ENCODE data around the gene ALG8.
"Not testable (repeated sequence)": the region's sequence is repeated elsewhere in the genome, so short reads cannot be mapped to it uniquely, and the experiment has no call there.

The ALG8 gene

DNA sequence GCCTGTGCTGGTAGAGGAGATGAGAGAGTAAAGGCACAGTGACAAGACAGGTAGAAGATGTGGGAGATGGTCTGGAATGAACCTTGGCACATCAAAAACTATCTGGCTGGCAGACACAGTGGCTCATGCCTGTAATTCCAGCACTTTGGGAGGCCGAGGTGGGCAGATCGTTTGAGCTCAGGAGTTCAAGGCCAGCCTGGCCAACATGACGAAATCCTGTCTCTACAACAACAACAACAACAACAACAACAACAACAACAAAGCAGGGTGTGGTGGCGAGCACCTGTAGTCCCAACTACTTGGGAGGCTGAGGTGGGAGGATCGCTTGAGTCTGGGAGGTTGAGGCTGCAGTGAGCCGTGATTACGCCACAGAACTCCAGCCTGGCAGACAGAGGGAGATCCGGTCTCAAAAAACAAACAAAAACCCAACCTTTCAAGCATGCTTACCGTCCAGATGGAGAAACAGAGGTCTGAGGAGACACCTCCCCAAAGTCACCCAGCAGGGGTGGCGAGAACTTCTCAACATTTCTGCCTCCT lies 37.2 kb upstream of the ALG8 start:
- H3K9me3 ChIP-seq (ENCODE audit: control insufficient read depth, low read length): no peaks in the 10 kb centered on the region
- no peak overlapping the region for H2AFZ ChIP-seq (ENCODE audit: low read depth, low read length)
- no peak overlapping the region for H3K27ac ChIP-seq (ENCODE audit: low read length, poor library complexity, severe bottlenecking)
- peaks cover 41 to 58% of the 10 kb centered on the region in 2 experiments for H3K36me3 ChIP-seq (ENCODE audit: control insufficient read depth in 1 of 2, insufficient read depth in 2 of 2, low read depth in 1 of 2, low read length in 2 of 2)
- H3K4ac ChIP-seq (ENCODE audit: low read depth in 1 of 2, low read length in 2 of 2): no peak overlapping the region
- H3K4me1 ChIP-seq (ENCODE audit: control insufficient read depth, insufficient read depth, low read depth, low read length): peaks cover 6% of the 10 kb centered on the region
- no peak overlapping the region for H3K18ac ChIP-seq (ENCODE audit: low read depth in 1 of 2, low read length in 2 of 2)
- no peak overlapping the region for H4K91ac ChIP-seq (ENCODE audit: low read length)
- no peak overlapping the region for H3K14ac ChIP-seq (ENCODE audit: low read length in 2 of 2)
- H2AK5ac ChIP-seq (ENCODE audit: low read length, severe bottlenecking): no peak overlapping the region
- H3K4me2 ChIP-seq (ENCODE audit: low read length, poor library complexity, severe bottlenecking): no peak overlapping the region
- H2BK120ac ChIP-seq (ENCODE audit: low read depth, low read length): no peak overlapping the region
- no peak for DNase-seq
- H3K23ac ChIP-seq (ENCODE audit: low read length in 2 of 2): no peak overlapping the region
- no peak overlapping the region for H3K4me3 ChIP-seq (ENCODE audit: insufficient read depth in 1 of 2, low read depth in 1 of 2, low read length in 2 of 2)
- H2BK12ac ChIP-seq (ENCODE audit: low read length in 2 of 2): no peak overlapping the region
- H3K79me1 ChIP-seq (replicated peaks; ENCODE audit: low read length, poor library complexity, severe bottlenecking): peaks cover 35% of the 10 kb centered on the region
- no peaks in the 10 kb centered on the region for H3K27me3 ChIP-seq (ENCODE audit: control insufficient read depth in 1 of 2, insufficient read depth in 1 of 2, low read length in 2 of 2)
- 96% methylated on average over 7 of the region's 10 CpGs for WGBS
- H2BK15ac ChIP-seq (ENCODE audit: low read depth, poor library complexity, severe bottlenecking): no peak overlapping the region
- no peak overlapping the region for H2BK5ac ChIP-seq (ENCODE audit: low read depth, low read length, poor library complexity, severe bottlenecking)
- no peak overlapping the region for H4K8ac ChIP-seq (ENCODE audit: low read length)
- no peak overlapping the region for H3K9ac ChIP-seq (ENCODE audit: low read length)

GRCh38 chr11:78175862-78176261 lies 36.4 kb upstream of the ALG8 start:
- not testable (repeated sequence) for H3K4ac ChIP-seq (ENCODE audit: low read depth in 1 of 2, low read length in 2 of 2); H2AFZ ChIP-seq (ENCODE audit: low read depth, low read length); H3K18ac ChIP-seq (ENCODE audit: low read depth in 1 of 2, low read length in 2 of 2); DNase-seq; H3K9ac ChIP-seq (ENCODE audit: low read length); H3K27me3 ChIP-seq (ENCODE audit: control insufficient read depth in 1 of 2, insufficient read depth in 1 of 2, low read length in 2 of 2); H3K23ac ChIP-seq (ENCODE audit: low read length in 2 of 2); H4K91ac ChIP-seq (ENCODE audit: low read length); H3K9me3 ChIP-seq (ENCODE audit: control insufficient read depth, low read length); H3K14ac ChIP-seq (ENCODE audit: low read length in 2 of 2); H2AK5ac ChIP-seq (ENCODE audit: low read length, severe bottlenecking); H2BK15ac ChIP-seq (ENCODE audit: low read depth, poor library complexity, severe bottlenecking); H3K4me2 ChIP-seq (ENCODE audit: low read length, poor library complexity, severe bottlenecking); H2BK120ac ChIP-seq (ENCODE audit: low read depth, low read length); H3K4me3 ChIP-seq (ENCODE audit: insufficient read depth in 1 of 2, low read depth in 1 of 2, low read length in 2 of 2); H3K4me1 ChIP-seq (ENCODE audit: control insufficient read depth, insufficient read depth, low read depth, low read length); H2BK12ac ChIP-seq (ENCODE audit: low read length in 2 of 2); H3K27ac ChIP-seq (ENCODE audit: low read length, poor library complexity, severe bottlenecking); H2BK5ac ChIP-seq (ENCODE audit: low read depth, low read length, poor library complexity, severe bottlenecking)
- Histone ChIP-seq H3K79me1 (replicated peaks; ENCODE audit: low read length, poor library complexity, severe bottlenecking) (peaks cover 35% of the 10 kb centered on the region), H4K8ac (ENCODE audit: low read length) (peak overlapping the region; percentile 31), H3K36me3 (ENCODE audit: control insufficient read depth in 1 of 2, insufficient read depth in 2 of 2, low read depth in 1 of 2, low read length in 2 of 2) (peaks cover 42 to 59% of the 10 kb centered on the region in 2 experiments)
- 100% methylated on average over 2 of the region's 3 CpGs for WGBS

DNA sequence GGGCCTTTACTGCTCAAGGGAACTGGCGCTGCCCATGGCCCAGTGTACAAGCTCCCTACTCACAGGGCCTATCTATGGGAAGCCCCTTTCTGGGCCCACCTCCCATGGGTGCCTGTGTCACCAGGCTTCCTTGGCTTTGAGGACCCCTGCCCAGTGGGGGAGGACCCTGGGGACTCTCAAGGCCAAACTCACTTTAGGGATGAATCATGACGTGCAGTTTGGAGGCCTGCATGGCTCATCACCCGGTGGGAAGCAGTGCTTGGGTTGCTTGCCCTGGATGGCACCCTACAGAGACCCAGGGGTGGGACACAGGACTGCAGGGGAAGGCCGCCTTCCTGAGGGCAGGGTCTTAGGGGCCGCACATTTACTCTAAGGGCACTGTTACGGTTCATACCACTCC lies 32.5 kb upstream of the ALG8 start:
- no peak overlapping the region for H3K4me2 ChIP-seq (ENCODE audit: low read length, poor library complexity, severe bottlenecking)
- H3K27ac ChIP-seq (ENCODE audit: low read length, poor library complexity, severe bottlenecking): no peak overlapping the region
- H3K9ac ChIP-seq (ENCODE audit: low read length): no peak overlapping the region
- no peak for DNase-seq
- no peak overlapping the region for H3K4ac ChIP-seq (ENCODE audit: low read depth in 1 of 2, low read length in 2 of 2)
- peaks cover 44 to 54% of the 10 kb centered on the region in 2 experiments for H3K36me3 ChIP-seq (ENCODE audit: control insufficient read depth in 1 of 2, insufficient read depth in 2 of 2, low read depth in 1 of 2, low read length in 2 of 2)
- WGBS: 98% methylated on average over 6 of the region's 6 CpGs
- H3K18ac ChIP-seq (ENCODE audit: low read depth in 1 of 2, low read length in 2 of 2): no peak overlapping the region
- H3K23ac ChIP-seq (ENCODE audit: low read length in 2 of 2): no peak overlapping the region
- H3K27me3 ChIP-seq (ENCODE audit: control insufficient read depth in 1 of 2, insufficient read depth in 1 of 2, low read length in 2 of 2): no peaks in the 10 kb centered on the region
- H3K4me3 ChIP-seq (ENCODE audit: insufficient read depth in 1 of 2, low read depth in 1 of 2, low read length in 2 of 2): no peak overlapping the region
- no peaks in the 10 kb centered on the region for H3K9me3 ChIP-seq (ENCODE audit: control insufficient read depth, low read length)
- H2BK12ac ChIP-seq (ENCODE audit: low read length in 2 of 2): no peak overlapping the region
- no peak overlapping the region for H2AK5ac ChIP-seq (ENCODE audit: low read length, severe bottlenecking)
- no peak overlapping the region for H3K14ac ChIP-seq (ENCODE audit: low read length in 2 of 2)
- H3K4me1 ChIP-seq (ENCODE audit: control insufficient read depth, insufficient read depth, low read depth, low read length): peaks cover 6% of the 10 kb centered on the region
- no peak overlapping the region for H2AFZ ChIP-seq (ENCODE audit: low read depth, low read length)
- H4K8ac ChIP-seq (ENCODE audit: low read length): no peak overlapping the region
- no peak overlapping the region for H2BK5ac ChIP-seq (ENCODE audit: low read depth, low read length, poor library complexity, severe bottlenecking)
- no peak overlapping the region for H2BK120ac ChIP-seq (ENCODE audit: low read depth, low read length)
- H2BK15ac ChIP-seq (ENCODE audit: low read depth, poor library complexity, severe bottlenecking): no peak overlapping the region
- H4K91ac ChIP-seq (ENCODE audit: low read length): no peak overlapping the region
- peaks cover 15% of the 10 kb centered on the region for H3K79me1 ChIP-seq (replicated peaks; ENCODE audit: low read length, poor library complexity, severe bottlenecking)

DNA sequence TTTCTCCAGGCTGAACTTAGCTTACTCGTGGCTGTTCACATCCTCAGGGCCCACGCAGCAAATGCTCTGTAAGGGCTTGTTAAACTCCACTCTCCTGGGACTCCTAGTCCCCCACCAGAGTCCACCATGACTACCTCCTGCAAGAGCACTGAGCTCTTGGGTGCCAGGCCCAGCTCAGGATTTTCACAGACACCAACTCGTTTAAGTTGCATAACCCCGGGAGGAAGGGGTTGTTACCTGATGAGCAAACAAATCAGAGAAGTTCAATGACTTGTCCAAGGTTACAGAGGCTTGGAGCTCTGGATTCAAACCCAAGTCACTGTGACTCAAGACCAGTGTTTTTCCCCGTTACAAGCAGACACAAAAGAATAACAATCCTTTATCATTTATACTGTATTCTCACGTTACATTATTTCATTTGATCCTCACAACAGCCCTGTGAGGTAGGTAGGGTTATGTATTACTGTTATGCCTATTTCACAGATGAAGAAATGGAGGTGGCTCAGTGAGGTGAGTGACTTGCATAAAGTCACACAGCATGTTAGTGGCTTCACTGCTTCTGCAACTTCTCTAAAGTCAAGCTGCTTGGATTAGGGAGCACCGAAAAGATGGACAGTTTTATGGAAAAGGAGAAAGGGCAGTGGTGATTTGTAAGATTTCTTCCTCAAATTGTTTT lies 31.6 kb upstream of the ALG8 start:
- Histone ChIP-seq H3K23ac (ENCODE audit: low read length in 2 of 2) (no peak overlapping the region), H3K4ac (ENCODE audit: low read depth in 1 of 2, low read length in 2 of 2) (no peak overlapping the region), H3K4me1 (ENCODE audit: control insufficient read depth, insufficient read depth, low read depth, low read length) (peaks cover 6% of the 10 kb centered on the region), H3K79me1 (replicated peaks; ENCODE audit: low read length, poor library complexity, severe bottlenecking) (peaks cover 9% of the 10 kb centered on the region), H4K91ac (ENCODE audit: low read length) (no peak overlapping the region), H3K14ac (ENCODE audit: low read length in 2 of 2) (no peak overlapping the region), H3K27me3 (ENCODE audit: control insufficient read depth in 1 of 2, insufficient read depth in 1 of 2, low read length in 2 of 2) (no peaks in the 10 kb centered on the region), H2BK12ac (ENCODE audit: low read length in 2 of 2) (no peak overlapping the region), H3K27ac (ENCODE audit: low read length, poor library complexity, severe bottlenecking) (no peak overlapping the region), H3K4me2 (ENCODE audit: low read length, poor library complexity, severe bottlenecking) (no peak overlapping the region), H3K9me3 (ENCODE audit: control insufficient read depth, low read length) (no peaks in the 10 kb centered on the region), H2AFZ (ENCODE audit: low read depth, low read length) (no peak overlapping the region), H2BK120ac (ENCODE audit: low read depth, low read length) (no peak overlapping the region), H2BK15ac (ENCODE audit: low read depth, poor library complexity, severe bottlenecking) (no peak overlapping the region), H3K9ac (ENCODE audit: low read length) (no peak overlapping the region), H2BK5ac (ENCODE audit: low read depth, low read length, poor library complexity, severe bottlenecking) (no peak overlapping the region), H4K8ac (ENCODE audit: low read length) (no peak overlapping the region), H3K36me3 (ENCODE audit: control insufficient read depth in 1 of 2, insufficient read depth in 2 of 2, low read depth in 1 of 2, low read length in 2 of 2) (peaks cover 35 to 45% of the 10 kb centered on the region in 2 experiments), H2AK5ac (ENCODE audit: low read length, severe bottlenecking) (no peak overlapping the region), H3K4me3 (ENCODE audit: insufficient read depth in 1 of 2, low read depth in 1 of 2, low read length in 2 of 2) (no peak overlapping the region), H3K18ac (ENCODE audit: low read depth in 1 of 2, low read length in 2 of 2) (no peak overlapping the region)
- no peak for DNase-seq
- WGBS: 87% methylated on average over 5 of the region's 7 CpGs

Measured in mesenchymal stem cell (in vitro differentiated cells and primary cell).